PFSK-1 (cell line): ENCODE measurements around the gene NAPSA.

Experiments
- FOXP2 ChIP-seq: optimal IDR thresholded peaks from 2 replicates; pipeline ENCODE3; 2011; ENCODE audit warnings: borderline replicate concordance, control low read depth, inconsistent platforms; ENCODE audit not compliant: insufficient read depth; ENCODE audit errors: extremely low read length, extremely low read depth
- POLR2AphosphoS5 ChIP-seq: IDR thresholded peaks from 2 replicates; pipeline ENCODE4 v1.6.1; 2012; ENCODE audit warnings: low read depth, mild to moderate bottlenecking, control low read depth, low read length, moderate library complexity
- REST ChIP-seq, 2 experiments: IDR thresholded peaks; 2 replicates each; pipeline versions ENCODE4 v1.6.1 to v1.8.0; 2011 to 2012; ENCODE audit warnings: low read depth in 2 of 2, low read length in 2 of 2, control low read depth in 1 of 2, inconsistent platforms in 1 of 2, mild to moderate bottlenecking in 1 of 2, moderate library complexity in 1 of 2; ENCODE audit not compliant: insufficient read depth in 1 of 2
- SIN3A ChIP-seq: IDR thresholded peaks from 2 replicates; pipeline ENCODE4 v1.6.1; 2012; ENCODE audit warnings: mild to moderate bottlenecking, low read length, moderate library complexity, borderline replicate concordance; ENCODE audit not compliant: insufficient read depth
- TAF1 ChIP-seq: IDR thresholded peaks from 2 replicates; pipeline ENCODE4 v1.6.1; 2012; ENCODE audit warnings: low read length, control low read depth, borderline replicate concordance; ENCODE audit not compliant: insufficient read depth

Gene NAPSA

GRCh38 chr19:50341091-50341564 is 24.3 kb downstream of the NAPSA start:
- TF ChIP-seq POLR2AphosphoS5 (no peak), SIN3A (no peak), FOXP2 (no peak), REST (IDR thresholded peaks at IDR 0.05; ENCODE audit: insufficient read depth in 1 of 2, low read depth in 2 of 2, low read length in 2 of 2) (no peak), TAF1 (no peak)

- no peak for TF ChIP-seq SIN3A
- no peak for TF ChIP-seq REST (IDR thresholded peaks at IDR 0.05; ENCODE audit: insufficient read depth in 1 of 2, low read depth in 2 of 2, low read length in 2 of 2)
- no peak for TF ChIP-seq FOXP2
- no peak for TF ChIP-seq POLR2AphosphoS5
- TF ChIP-seq TAF1, result no peak
These were observed 25.1 kb downstream of the NAPSA start for GRCh38 chr19:50340331-50340730.

GRCh38 chr19:50334741-50335421 is 30.6 kb downstream of the NAPSA start:
- TF ChIP-seq FOXP2 (no peak), TAF1 (no peak), REST (IDR thresholded peaks at IDR 0.05; ENCODE audit: insufficient read depth in 1 of 2, low read depth in 2 of 2, low read length in 2 of 2) (no peak), SIN3A (no peak), POLR2AphosphoS5 (no peak)

- TF ChIP-seq TAF1 (no peak), REST (IDR thresholded peaks at IDR 0.05; ENCODE audit: insufficient read depth in 1 of 2, low read depth in 2 of 2, low read length in 2 of 2) (no peak), SIN3A (no peak), POLR2AphosphoS5 (0 out of 2 replicates have a peak, but pooled peaks have one; percentile 34)
These were observed 31.5 kb downstream of the NAPSA start for GRCh38 chr19:50333737-50334617.
